Sigmoid colon (tissue), 7 donors: ENCODE results near the gene MFSD6. TPM values are rescaled to one million over a fixed set of nuclear protein-coding genes. Genes with fewer than 3 reads are reported as not detected.

Experiments used
- DNase-seq: peaks from one replicate; pipeline ENCODE4 v3.0.0-alpha.2; 2019
- H3K27ac ChIP-seq, 4 donors: fragments of 200-600 bp; sonication (generic); one replicate each; pipeline ENCODE4 v1.5.1; 2016 to 2019; ENCODE audit warnings: mild to moderate bottlenecking in 1 of 4
- H3K27me3 ChIP-seq, 3 donors: fragments of 200-600 bp; sonication (generic); one replicate each; pipeline ENCODE4 v1.5.1; 2019; ENCODE audit warnings: mild to moderate bottlenecking in 1 of 3
- H3K36me3 ChIP-seq, 4 donors: fragments of 200-600 bp; sonication (generic); one replicate each; pipeline ENCODE4 v1.5.1; 2016 to 2019
- H3K4me1 ChIP-seq, 4 donors: fragments of 200-600 bp; sonication (generic); one replicate each; pipeline ENCODE4 v1.5.1; 2017 to 2019
- H3K4me3 ChIP-seq, 4 donors: fragments of 200-600 bp; sonication (generic); one replicate each; pipeline ENCODE4 v1.5.1; 2017 to 2019; ENCODE audit warnings: mild to moderate bottlenecking in 2 of 4, moderate library complexity in 1 of 4
- H3K9me3 ChIP-seq, 4 donors: fragments of 200-600 bp in 3 of 4; sonication (generic) in 3 of 4; one replicate each; pipeline versions ENCODE4 v1.5.1 to v1.6.1; 2013 to 2019
- EP300 ChIP-seq, 4 donors: sonication (generic); formaldehyde crosslinking; IDR thresholded peaks; one replicate each; pipeline ENCODE4 v1.6.1; 2017; ENCODE audit warnings: antibody characterized with exemption in 4 of 4
- POLR2A ChIP-seq, 2 donors: fragments of 450-650 bp; IDR thresholded peaks; one replicate each; pipeline ENCODE4 v1.6.1; 2016; ENCODE audit warnings: antibody characterized with exemption in 2 of 2, mild to moderate bottlenecking in 2 of 2, moderate library complexity in 2 of 2
- POLR2AphosphoS5 ChIP-seq, 4 donors: sonication (generic); formaldehyde crosslinking; IDR thresholded peaks; one replicate each; pipeline ENCODE4 v1.6.1; 2017; ENCODE audit warnings: antibody characterized with exemption in 4 of 4
- WGBS, 2 donors: extraction: QIAGEN DNeasy Blood & Tissue Kit; methylation state at CpG; one replicate each; pipeline ENCODE4 v1.1.7; 2013; 5-methylcytosine and 5-hydroxymethylcytosine counted together
- intact Hi-C: fragments of 100-400 bp; cut with DNase I; formaldehyde crosslinking; loops from one replicate; pipeline ENCODE4 v1.15.1; 2023
- polyA plus RNA-seq, 3 donors: library from polyadenylated mRNA; stranded (reverse); fragments of 200-250 nt; gene quantifications; one replicate each; pipeline ENCODE4 v1.2.3, GENCODE V29; 2013
- total RNA-seq, 4 donors: library from RNA; depleted of rRNA; stranded (reverse); fragments of >200 nt; gene quantifications; one replicate each; pipeline ENCODE4 v1.1.0, GENCODE V29; 2016
- TF ChIP-seq, protein P1 (sequence below), 4 experiments: fragments of 450-650 bp in 3 of 4; fragments of 200-600 bp in 1 of 4; IDR thresholded peaks; one replicate each; pipeline ENCODE4 v1.5.1; 2016 to 2019; ENCODE audit warnings: antibody characterized with exemption in 4 of 4, mild to moderate bottlenecking in 3 of 4, moderate library complexity in 2 of 4
- donor health status: healthy with polysubstance abuse.
- donor health status: Bipolar disorder and iron deficiency.
- donor health status: healthy.

Gene MFSD6
- total and polyA plus RNA-seq, 7 donors: 8.4 to 87.5 (median 46.7) TPM

DNA sequence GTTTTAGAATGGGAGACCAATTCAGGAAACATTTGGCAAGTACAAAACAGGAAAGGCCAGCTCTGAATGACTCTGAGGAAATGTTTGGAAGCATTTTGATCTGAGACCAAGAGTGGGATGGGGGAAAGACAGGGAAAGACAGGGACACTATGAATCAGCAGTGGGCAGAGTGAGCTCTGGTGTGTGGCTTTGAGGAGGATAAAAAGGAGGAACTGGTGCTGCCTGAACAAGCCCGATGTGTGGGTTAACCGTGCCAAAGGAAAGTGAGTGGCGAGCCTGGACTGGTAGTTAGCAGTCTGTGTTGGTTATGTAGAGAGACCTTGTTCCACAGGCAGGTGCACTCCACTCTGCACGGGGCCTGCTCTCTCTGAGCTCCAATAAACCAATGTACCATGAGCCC, 5.3 kb downstream of the MFSD6 start:
- no peak overlapping the region for H3K27ac ChIP-seq

DNA sequence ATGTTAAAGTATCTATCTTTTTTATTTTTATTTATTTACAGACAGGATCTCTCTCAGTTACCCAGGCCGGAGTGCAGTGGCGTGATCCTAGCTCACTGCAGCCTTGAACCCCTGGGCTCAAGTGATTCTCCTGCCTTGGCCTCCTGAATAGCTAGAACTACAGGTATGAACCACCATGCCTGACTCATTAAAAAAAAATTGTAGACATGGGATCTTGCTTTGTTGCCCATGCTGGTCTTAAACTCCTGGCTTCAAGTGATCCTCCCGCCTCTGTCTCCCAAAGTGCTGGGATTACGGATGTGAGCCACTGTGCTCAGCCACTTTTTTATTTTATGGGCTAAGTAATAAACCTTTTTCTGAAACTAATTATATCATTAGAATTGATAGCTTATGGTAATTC, 7.1 kb downstream of the MFSD6 start:
- 94 to 95% methylated on average over 4 of the region's 4 CpGs for WGBS, 2 donors
- TF ChIP-seq EP300 (IDR thresholded peaks at IDR 0.05) (no peak), POLR2A (IDR thresholded peaks at IDR 0.05) (no peak), POLR2AphosphoS5 (IDR thresholded peaks at IDR 0.05) (no peak)
- TF ChIP-seq, protein P1, sequence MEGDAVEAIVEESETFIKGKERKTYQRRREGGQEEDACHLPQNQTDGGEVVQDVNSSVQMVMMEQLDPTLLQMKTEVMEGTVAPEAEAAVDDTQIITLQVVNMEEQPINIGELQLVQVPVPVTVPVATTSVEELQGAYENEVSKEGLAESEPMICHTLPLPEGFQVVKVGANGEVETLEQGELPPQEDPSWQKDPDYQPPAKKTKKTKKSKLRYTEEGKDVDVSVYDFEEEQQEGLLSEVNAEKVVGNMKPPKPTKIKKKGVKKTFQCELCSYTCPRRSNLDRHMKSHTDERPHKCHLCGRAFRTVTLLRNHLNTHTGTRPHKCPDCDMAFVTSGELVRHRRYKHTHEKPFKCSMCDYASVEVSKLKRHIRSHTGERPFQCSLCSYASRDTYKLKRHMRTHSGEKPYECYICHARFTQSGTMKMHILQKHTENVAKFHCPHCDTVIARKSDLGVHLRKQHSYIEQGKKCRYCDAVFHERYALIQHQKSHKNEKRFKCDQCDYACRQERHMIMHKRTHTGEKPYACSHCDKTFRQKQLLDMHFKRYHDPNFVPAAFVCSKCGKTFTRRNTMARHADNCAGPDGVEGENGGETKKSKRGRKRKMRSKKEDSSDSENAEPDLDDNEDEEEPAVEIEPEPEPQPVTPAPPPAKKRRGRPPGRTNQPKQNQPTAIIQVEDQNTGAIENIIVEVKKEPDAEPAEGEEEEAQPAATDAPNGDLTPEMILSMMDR (IDR thresholded peaks at IDR 0.05): no peak
- Histone ChIP-seq H3K27me3 (no peaks in the 10 kb centered on the region), H3K9me3 (no peaks in the 10 kb centered on the region), H3K36me3 (no peaks in the 10 kb centered on the region), H3K27ac (peak overlapping the region in 1 of 4 donors; percentile 0), H3K4me3 (no peak overlapping the region), H3K4me1 (peaks cover 0 to 22% (median 7%) of the 10 kb centered on the region in 4 donors)
- DNase-seq: no peak
- intact Hi-C loops: no loop called here

More for the DNA sequence above, 5.3 kb downstream of the MFSD6 start:
- intact Hi-C loops: no loop called here
- H3K4me1 ChIP-seq: peaks cover 0 to 35% (median 15%) of the 10 kb centered on the region in 4 donors
- H3K36me3 ChIP-seq: no peaks in the 10 kb centered on the region
- 38 to 59% methylated on average over 4 of the region's 4 CpGs for WGBS, 2 donors
- no peaks in the 10 kb centered on the region for H3K27me3 ChIP-seq
- no peak for DNase-seq
- no peak overlapping the region for H3K4me3 ChIP-seq
- no peaks in the 10 kb centered on the region for H3K9me3 ChIP-seq
- no peak for TF ChIP-seq POLR2A (IDR thresholded peaks at IDR 0.05)
- TF ChIP-seq EP300 (IDR thresholded peaks at IDR 0.05): no peak
- no peak for TF ChIP-seq POLR2AphosphoS5 (IDR thresholded peaks at IDR 0.05)
- TF ChIP-seq, protein P1 (IDR thresholded peaks at IDR 0.05): no peak

DNA sequence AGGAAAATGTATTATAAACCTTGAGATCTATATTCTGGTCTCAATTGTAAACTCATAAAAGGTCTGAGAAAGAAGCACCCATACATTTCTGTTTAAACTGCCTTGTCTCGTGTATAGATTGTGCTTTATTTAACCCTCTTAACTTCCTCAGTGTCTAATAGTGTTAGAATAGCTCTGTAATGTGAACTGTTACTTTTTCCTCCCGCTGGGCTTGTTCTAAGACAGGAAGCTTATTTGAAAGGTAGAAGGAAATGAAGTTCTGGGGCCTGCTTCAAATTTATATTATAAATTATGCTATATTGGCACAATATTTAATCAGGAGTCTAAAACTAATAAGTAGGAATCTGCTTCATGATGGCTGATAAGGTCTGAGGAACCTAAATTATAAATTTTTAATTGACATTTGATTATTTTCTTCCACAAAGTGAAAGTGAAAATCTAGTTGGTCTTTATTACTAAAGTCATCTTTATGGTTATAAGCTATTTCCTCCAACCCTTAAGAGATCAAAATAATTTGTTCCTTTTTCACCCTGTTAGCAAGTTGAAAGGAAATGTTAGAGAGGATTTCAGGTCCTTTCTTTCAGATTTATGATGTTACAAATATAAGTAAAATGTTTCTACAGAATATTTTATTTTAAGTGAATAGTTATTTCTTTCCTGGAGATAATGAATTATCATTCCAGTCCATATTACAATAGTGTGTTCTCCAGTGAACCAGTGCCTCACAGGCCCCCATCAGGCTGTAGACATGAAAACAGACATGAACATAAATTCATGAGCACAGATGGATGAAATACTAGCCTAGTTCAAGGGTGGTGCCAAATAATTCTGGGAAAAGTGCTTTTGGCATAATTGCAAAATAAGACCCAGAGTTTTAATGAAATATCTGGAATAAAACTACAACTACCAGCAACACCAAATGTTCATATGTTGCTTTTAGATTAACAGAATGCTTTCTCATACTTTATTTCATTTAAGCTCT, 7.9 kb downstream of the MFSD6 start:
- peaks cover 0 to 27% (median 7%) of the 10 kb centered on the region in 4 donors for H3K4me1 ChIP-seq

DNA sequence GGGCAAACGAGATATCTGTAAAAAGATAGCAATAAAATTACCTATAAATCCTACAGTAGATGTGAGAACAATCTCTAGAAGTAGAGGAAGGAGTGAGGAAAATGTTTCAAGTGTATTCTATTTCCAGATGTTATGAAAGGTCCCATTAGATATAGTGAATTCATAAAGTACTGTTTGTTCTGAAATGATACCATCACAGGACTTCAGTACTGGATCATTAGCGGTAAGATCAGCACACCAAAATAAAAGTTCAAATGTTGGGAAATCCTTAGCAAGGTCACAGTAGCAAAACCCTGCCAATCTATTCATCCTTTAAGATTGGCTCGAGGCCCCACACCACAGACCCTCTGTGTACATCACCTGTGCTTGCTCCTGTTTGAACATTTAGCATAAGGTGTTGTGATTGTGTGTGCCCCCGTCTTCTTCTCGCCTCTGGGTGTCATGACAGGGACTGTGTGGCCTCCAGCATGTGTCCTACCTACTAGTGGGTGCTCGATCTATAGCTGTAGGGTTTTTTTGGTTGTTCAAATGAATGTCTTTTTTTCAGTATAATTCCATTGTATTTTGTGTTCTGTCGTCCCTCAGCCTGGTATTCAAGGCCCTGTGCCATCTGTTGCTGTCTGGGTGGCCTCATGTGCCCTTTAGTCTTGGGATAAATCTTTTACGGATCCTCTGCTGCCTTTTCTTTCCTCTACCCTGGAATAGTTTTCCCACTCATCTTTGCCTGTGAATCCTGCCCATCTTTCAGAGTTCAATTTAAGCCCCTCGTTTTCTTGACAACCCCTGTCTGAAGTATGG, 9.1 kb downstream of the MFSD6 start:
- Histone ChIP-seq H3K4me1 (peaks cover 0 to 27% (median 7%) of the 10 kb centered on the region in 4 donors), H3K9me3 (no peaks in the 10 kb centered on the region), H3K4me3 (no peak overlapping the region), H3K27me3 (no peaks in the 10 kb centered on the region), H3K27ac (peak overlapping the region in 1 of 4 donors; percentile 6), H3K36me3 (no peaks in the 10 kb centered on the region)
- WGBS, 2 donors: 88 to 91% methylated on average over 9 of the region's 9 CpGs
- intact Hi-C loops: no loop called here
- no peak for DNase-seq
- TF ChIP-seq POLR2A (IDR thresholded peaks at IDR 0.05) (no peak), EP300 (IDR thresholded peaks at IDR 0.05) (no peak), POLR2AphosphoS5 (IDR thresholded peaks at IDR 0.05) (no peak)
- TF ChIP-seq, protein P1 (IDR thresholded peaks at IDR 0.05): no peak

More for the DNA sequence above, 7.9 kb downstream of the MFSD6 start:
- H3K27ac ChIP-seq: peak overlapping the region in 2 of 4 donors; percentile 0 to 6
- H3K36me3 ChIP-seq: no peaks in the 10 kb centered on the region
- no peaks in the 10 kb centered on the region for H3K27me3 ChIP-seq
- no peak overlapping the region for H3K4me3 ChIP-seq
- TF ChIP-seq, protein P1 (IDR thresholded peaks at IDR 0.05): no peak
- TF ChIP-seq POLR2AphosphoS5 (IDR thresholded peaks at IDR 0.05): no peak
- WGBS, 2 donors: 24 to 30% methylated on average over 2 of the region's 2 CpGs
- intact Hi-C loops: no loop called here
- no peak for DNase-seq
- no peaks in the 10 kb centered on the region for H3K9me3 ChIP-seq
